A673 (cell line): ENCODE results near the gene PPP2R5B.

ENCODE experiments used
- CTCF ChIP-seq: fragments of 300-800, 200-600 bp; sonication (generic); conservative IDR thresholded peaks from 2 replicates; pipeline ENCODE4 v1.5.1; 2017; ENCODE audit warnings: low read depth, mild to moderate bottlenecking, antibody characterized with exemption, low read length, moderate library complexity, mixed read lengths
- EZH2 ChIP-seq: fragments of 200-600 bp; sonication (generic); IDR thresholded peaks from 2 replicates; pipeline ENCODE4 v1.6.1; 2017; ENCODE audit warnings: borderline replicate concordance, low read depth, mild to moderate bottlenecking, mixed read lengths, antibody characterized with exemption, low read length; ENCODE audit not compliant: poor library complexity, severe bottlenecking

GRCh38 chr11:64916775-64917662 is 7.5 kb upstream of the PPP2R5B start, which contains the start of gene ATG2A:
- TF ChIP-seq CTCF (no peak), EZH2 (no peak)
